GM12878 (cell line): ENCODE data around the gene SHOC1.

Experiments
- BCLAF1 ChIP-seq: fragments of 450-650 bp; IDR thresholded peaks from 2 replicates; pipeline ENCODE4 v1.6.1; 2017; ENCODE audit warnings: antibody characterized with exemption, mild to moderate bottlenecking, moderate library complexity
- SP1 ChIP-seq: IDR thresholded peaks from one replicate; pipeline ENCODE4 v1.6.1; 2011; ENCODE audit warnings: low read depth, low read length
- ZNF274 ChIP-seq: IDR thresholded peaks from one replicate; pipeline ENCODE4 v1.8.0; 2011; ENCODE audit not compliant: insufficient read length, insufficient read depth

- TF ChIP-seq SP1 (no peak), BCLAF1 (no peak), ZNF274 (no peak)
Observed at GRCh38 chr9:111812337-111812736, 17.6 kb upstream of the SHOC1 start.
